Mesenteric fat pad (tissue), 1 donor: ENCODE results near the gene SRBD1. TPM values are rescaled to one million over a fixed set of nuclear protein-coding genes. Genes with fewer than 3 reads are reported as not detected.

ENCODE experiments used
- DNase-seq: peaks from one replicate; pipeline ENCODE4 v3.0.0-alpha.2; 2020; ENCODE audit warnings: low spot score
- total RNA-seq: library from RNA; stranded (reverse); fragmentation: NEBNext Ultra II Directional; extraction: Animal tissue kit (Norgen Biotek cat#: 25700); gene quantifications from one replicate; pipeline ENCODE4 v1.2.1, GENCODE V29; 2021
- donor health status: DM: yes; HTN: yes; CAD: no.

Gene SRBD1
- total RNA-seq, 1 donor from 2014 or later: 11.7 TPM

DNA sequence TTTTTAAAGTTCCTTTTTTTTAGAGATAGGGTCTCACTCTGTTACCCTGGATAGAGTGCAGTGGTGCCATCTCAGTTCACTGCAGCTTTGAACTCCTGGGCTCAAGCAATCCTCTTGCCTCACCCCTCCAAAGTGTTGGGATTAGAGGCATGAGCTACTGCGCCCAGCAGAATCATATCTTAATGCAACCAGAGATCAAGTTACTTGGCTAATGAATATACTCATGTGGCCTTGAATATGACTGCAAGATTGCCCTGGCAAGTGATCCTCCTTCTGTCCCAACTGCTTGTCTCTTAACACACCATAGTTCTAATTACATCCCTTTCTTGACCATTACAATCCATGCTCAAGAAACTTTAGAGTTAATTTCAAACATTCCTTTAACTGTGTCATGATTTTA, 133.5 kb downstream of the SRBD1 start:
- no peak for DNase-seq

DNA sequence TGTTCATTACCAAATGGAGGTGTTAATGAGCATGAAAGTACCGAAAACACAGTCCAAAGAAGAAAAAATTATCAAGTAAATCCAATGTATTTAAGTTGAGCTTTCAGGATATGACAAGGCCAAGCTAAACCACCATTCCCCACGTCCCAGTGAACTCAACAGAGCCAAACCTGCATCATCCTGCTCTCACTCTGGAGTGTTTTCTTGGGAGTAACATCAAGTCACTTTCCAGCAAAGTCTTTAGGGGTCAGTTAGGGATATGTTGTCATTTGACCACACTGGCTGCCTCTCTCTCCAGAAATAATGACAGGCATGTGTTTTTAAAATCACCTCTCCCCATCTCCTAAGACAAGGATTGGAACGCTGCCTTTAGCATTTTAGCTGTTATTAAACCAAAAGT, 140.5 kb downstream of the SRBD1 start:
- DNase-seq: no peak

DNA sequence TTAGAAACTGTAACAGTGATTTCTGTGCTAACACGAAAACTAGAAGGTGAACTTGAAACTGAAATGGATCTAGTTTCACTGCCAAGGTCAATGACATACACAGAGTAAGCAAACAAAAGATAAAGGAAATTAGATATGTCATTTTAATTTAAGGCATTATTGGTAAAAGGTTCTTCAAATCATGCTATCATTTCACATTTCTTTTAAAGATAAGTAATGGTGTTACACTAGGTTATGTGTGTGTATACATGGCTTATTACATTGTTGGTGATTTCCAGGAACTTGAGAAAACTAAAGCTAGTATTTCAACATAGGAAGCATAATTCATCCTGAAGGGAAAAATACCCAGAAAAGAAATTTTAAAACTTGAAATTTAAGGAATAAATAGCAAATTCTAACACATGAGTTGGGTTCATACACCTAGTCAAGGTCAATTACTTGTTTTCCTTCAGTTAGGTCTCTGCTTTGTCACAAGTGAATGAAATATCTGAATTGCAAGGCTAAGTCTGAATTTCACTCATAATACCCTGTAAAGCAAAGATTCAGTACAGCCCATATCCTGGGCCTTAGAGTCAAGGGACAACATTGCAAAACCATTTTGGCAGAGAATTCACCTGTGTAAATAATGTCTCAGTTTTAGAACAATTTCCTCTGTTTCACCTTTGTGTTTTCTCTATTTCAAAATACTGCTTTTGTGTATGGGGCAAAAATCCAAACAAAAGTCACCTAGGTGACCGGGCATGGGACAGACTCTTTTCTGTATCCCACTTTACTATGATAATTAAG, 141.6 kb downstream of the SRBD1 start:
- no peak for DNase-seq

GRCh38 chr2:45468279-45468678, 142.8 kb downstream of the SRBD1 start:
- no peak for DNase-seq

- no peak for DNase-seq
Observed at GRCh38 chr2:45466053-45466452, 145.0 kb downstream of the SRBD1 start.

- no peak for DNase-seq
Observed at GRCh38 chr2:45460825-45461224, 150.2 kb downstream of the SRBD1 start.

GRCh38 chr2:45459860-45460259, 151.2 kb downstream of the SRBD1 start:
- DNase-seq: no peak

DNA sequence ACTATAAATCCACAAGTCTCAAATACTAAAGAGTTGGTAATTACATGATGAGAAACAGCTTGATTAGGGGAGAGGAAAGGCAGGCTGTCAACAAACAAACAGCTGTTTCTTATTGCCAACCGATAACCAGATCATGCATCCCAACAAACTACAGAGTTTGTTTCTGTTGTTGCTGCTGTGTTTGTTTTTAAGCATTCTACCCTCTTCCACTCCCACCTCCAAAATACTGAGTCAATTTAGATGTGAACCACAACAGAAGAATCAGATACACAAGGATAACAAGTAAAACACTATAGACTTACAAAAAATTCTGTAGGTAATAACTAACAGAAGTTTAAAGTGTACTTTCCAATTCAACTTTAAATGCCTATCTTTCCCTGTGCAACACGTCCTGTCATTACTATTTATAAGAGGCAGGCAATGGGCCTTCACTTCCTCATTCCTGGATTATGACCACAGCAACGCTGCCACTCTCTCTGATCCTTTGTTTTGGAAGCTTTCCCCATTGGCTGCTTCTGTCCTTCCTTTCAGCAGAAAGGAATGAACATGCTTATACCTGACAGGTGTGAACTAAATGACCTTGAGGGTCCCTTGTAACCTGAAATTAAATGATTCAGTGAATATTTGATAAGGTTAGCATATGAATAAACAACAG, 152.0 kb downstream of the SRBD1 start:
- DNase-seq: no peak

DNA sequence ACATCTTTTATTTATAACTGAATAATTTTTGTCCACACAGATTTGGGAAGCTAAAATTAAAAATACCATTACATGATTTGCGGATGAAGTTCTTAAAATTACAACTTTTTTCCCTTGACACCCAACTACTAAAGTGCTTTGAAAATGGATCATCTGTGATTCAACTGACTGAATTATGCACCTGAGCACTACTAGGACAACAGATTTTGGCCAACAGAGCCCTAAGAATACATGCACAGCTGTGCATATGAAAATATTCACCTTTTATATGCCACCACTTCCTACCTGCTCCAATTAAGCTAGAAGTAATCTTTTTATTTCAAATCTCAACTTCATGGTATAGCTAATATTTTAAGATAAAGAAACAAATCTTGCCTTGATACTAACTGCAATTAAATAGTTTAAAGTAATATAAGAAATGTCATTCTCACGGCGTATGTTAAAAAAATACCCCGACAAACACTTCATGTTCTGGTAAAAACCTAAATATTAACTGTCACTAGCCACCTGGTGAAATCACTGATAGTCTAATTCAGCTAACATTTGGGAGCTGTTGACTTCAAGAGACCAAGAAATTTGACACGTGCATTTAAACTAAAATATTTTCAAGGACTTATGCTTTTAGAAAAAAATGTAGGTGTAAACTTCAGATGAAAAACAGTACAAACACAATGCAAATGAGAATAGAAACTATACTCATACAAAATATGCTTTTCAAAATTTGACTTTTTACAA, 153.7 kb downstream of the SRBD1 start:
- DNase-seq: no peak

- DNase-seq: no peak
Observed at GRCh38 chr2:45452866-45453265, 158.2 kb downstream of the SRBD1 start.

DNA sequence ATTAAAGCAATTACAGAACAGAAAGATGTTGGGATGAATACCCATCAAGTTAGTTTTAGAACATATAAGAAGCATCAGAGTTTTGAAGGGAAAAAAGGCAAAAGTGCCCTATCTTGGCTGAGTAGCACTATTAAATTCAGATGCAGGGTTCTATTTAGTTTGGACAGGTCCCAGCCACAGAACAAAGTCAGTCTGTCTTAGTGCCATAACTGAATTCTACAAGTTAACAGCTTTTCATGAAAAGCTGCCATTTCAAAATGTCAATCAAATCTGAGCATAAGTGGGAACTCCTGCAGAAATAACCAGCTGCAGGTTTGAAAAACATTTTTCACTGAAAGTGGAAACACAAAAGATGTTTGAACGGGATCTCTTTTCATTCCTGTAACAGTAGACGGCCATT, 160.4 kb downstream of the SRBD1 start:
- DNase-seq: no peak

DNA sequence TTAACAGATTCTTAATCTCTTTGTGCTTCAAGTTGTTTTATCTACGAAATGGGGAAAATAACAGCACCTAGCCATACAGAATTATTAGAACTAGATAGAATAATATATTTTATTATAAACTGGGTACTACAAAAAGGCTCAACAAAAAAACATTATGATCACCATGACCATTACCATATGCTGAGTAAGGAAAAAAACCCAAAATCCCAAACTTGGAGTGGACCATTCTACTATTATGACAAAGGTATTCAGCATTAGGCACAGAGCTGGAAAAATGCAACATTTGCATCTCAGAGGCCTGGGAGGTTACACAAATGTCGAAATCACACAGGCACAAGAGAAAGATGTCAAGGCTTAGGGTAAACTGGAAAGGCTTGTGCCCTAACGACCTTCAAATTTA, 162.8 kb downstream of the SRBD1 start:
- no peak for DNase-seq

DNA sequence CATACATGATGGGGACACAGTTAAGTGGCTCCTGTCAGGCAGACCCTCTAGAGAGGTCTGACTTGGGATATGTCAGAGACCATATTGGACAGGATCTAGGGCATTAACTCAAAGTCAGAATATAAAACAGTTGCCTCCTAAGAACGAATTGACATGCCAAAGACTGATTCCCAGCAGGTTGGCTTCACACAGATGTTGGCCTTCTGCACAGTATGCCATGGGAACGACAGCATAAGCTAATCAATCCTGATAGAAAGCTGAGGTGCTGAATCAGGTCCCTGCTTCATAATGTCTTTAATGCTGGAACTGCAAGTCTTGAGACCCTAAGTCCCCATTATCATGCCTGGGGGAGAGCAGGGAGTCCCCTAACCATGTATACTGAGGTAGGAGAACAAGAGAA, 165.1 kb downstream of the SRBD1 start:
- no peak for DNase-seq

DNA sequence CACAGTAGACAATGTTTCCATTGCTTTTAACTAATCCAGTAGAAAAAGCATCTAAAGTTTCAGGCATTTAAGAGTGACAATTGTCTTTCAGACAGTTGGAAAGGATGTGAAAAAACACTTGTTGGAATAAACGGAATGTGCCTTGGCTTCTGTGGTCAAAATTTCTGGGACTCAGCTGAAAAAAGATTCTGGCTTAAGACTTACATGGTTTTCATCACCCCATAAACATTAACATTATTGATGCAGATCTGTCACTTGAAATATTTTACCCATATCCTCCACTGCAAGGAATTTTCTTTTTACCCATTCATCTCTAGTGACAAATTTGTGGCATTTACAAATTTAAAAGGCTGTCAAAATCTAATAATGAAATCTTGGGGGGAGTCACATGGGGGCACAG, 166.0 kb downstream of the SRBD1 start:
- no peak for DNase-seq

DNA sequence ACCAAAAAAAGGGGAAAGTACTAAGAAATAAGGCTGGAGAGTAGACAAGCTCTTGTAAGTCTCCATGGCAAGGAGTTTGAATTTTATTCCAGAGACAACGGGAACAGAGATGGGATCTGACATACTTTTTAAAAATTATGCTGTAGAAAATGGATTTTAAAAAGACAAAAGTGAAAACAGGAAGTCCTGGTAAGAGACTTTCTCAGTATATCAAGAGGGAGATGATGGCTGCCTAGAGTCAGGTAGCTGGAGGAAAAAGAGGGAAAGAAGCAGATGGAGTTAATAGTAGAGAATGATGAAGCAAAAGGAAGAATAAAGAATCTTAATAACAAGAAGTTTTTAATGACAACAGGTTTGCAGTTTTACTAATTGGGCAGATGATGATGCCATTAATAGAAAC, 168.1 kb downstream of the SRBD1 start:
- DNase-seq: no peak

DNA sequence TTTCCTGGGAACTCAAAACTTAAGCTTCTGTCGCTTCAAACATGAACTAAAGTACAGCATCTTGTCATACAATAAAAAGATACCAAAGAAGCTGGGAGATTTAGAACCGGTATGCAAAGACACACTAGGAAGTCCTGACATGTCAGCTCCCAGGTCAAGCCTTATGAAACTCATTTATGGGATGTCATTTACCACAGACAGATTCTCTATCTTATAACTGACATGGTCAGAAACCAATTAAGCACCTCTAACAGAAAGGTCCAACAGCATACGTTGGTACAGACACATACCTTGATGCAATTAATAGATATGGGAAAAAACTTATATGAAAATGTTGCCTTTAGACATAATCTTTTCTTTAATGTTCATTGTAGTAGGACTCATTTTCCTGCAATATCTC, 169.0 kb downstream of the SRBD1 start:
- no peak for DNase-seq

DNA sequence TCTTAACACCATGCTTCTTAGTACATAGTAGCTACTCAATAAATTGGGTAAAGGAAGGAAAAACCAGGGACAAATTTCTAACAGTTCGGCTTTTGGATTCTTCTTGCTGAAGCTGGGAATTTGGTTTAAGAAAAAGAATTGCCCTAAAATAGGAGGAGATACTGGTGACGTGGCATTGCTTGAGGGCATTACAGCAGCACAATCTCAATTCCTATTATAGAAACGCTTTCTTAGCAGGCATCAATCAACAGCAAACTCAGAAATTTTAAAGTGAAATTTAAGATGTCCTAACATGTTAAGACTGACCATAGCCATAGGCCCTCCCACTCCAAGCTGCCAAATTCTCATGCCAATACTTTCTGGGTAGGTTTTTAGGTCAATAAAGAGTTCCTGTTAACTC, 169.5 kb downstream of the SRBD1 start:
- no peak for DNase-seq

- DNase-seq: no peak
Observed at GRCh38 chr2:45439788-45440773, 171.0 kb downstream of the SRBD1 start.

DNA sequence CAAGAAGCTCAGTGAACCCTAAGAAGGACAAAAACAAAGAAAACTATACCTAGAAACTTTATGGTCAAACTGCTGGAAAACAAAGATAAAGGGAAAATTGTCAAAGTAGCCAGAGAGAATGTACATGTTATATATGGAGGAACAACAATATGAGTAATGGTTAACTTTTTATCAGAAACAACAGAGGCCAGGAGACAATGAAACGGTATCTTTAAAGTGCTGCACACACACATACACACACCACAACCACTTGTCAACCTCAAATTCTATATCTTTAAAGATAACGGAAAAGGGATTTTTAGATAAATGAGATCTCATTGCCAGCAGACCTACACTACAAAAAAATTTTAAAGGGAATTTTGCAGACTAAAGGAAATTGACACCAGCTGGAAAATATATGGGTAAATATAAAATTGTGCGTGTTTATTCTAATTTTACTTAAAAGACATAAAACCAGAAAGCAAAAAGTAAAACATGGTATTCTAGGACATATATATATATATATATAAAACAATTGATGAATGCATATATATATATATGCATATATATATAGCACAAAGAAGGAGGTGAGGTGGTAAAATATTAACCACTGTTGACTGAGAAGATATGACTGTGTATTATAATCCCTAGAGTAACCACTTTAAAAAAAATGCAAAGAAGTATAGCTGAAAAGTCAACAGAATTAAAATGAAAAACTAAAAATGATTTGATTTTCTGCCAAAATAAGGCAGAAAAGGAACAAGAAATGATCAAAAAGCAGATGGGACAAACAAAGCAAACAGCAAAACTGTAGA, 172.0 kb downstream of the SRBD1 start:
- DNase-seq: no peak

DNA sequence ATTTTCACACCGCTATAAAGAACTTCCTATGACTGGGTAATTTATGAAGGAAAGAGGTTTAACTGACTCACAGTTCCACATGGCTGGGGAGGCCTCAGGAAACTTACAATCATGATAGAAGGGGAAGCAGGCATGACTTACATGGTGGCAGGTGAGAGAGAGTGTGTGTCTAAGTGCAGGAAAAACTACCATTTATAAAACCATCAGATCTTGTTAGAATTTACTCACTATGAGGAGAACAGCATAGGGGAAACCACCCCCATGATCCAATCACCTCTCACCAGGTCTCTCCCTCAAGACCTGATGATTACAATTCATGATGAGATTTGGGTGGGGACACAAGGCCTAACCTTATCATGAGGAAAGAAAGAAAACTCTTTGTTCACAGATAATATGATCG, 174.6 kb downstream of the SRBD1 start:
- no peak for DNase-seq
